ENCODE measurements around the gene AFG3L2. TPM values are rescaled to one million over a fixed set of nuclear protein-coding genes. Genes with fewer than 3 reads are reported as not detected.

Gene AFG3L2
- total RNA-seq, 1 donor from 2014 or later = 136 TPM

DNA sequence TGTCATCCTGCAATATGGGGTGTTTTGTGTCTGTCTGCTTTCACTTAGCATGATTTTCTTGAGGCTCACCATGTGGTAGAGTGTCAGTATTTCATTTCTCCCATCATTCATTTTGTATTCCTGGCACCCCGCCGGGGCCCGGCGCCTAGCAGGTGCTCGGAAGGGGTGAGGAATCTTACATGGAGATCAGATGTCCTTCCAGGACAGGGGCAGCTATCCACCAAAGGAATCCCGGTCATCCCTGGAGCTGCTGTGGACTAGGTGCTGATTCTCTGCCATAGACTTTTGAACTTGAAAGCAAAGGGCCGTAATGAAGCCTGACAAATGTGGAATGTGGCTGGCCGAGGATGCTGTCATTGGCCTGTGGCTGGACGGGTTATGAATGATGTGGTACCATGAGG is 33.1 kb upstream of the AFG3L2 start:
- Histone ChIP-seq H3K27ac (replicated peaks) (no peak overlapping the region), H3K4me1 (peaks cover 14% of the 10 kb centered on the region), H3K27me3 (ENCODE audit: low read depth) (peaks cover 9% of the 10 kb centered on the region), H3K36me3 (no peaks in the 10 kb centered on the region), H3K9me3 (replicated peaks) (no peaks in the 10 kb centered on the region), H3K4me3 (no peak overlapping the region)
- intact Hi-C loops (cut with micrococcal nuclease) = no loop called here
- DNase-seq = no peak
- TF ChIP-seq, protein P1, sequence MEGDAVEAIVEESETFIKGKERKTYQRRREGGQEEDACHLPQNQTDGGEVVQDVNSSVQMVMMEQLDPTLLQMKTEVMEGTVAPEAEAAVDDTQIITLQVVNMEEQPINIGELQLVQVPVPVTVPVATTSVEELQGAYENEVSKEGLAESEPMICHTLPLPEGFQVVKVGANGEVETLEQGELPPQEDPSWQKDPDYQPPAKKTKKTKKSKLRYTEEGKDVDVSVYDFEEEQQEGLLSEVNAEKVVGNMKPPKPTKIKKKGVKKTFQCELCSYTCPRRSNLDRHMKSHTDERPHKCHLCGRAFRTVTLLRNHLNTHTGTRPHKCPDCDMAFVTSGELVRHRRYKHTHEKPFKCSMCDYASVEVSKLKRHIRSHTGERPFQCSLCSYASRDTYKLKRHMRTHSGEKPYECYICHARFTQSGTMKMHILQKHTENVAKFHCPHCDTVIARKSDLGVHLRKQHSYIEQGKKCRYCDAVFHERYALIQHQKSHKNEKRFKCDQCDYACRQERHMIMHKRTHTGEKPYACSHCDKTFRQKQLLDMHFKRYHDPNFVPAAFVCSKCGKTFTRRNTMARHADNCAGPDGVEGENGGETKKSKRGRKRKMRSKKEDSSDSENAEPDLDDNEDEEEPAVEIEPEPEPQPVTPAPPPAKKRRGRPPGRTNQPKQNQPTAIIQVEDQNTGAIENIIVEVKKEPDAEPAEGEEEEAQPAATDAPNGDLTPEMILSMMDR (IDR thresholded peaks at IDR 0.05; ENCODE audit: borderline replicate concordance) = no peak

DNA sequence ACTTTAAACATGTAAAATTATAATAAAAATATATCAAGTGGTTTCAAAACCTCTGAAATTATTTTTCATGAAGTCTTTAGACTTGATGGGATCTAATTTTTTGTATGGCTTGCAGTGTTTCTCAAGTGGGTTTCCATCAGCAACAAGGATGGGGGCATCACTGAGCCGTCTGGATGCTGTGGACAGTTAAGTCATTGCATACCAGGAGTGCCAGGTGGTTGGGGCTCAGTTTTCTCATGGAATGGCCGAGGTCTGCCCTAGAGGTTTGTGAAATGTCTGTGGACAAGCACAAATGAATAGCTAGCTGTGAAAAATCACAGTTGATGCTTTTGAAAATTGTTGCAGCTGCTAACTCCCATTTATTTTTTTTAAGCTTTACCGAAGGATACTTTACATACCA is 32.4 kb upstream of the AFG3L2 start:
- intact Hi-C loops (cut with micrococcal nuclease) = no loop called here
- H3K9me3 ChIP-seq (replicated peaks) = no peaks in the 10 kb centered on the region
- no peaks in the 10 kb centered on the region for H3K36me3 ChIP-seq
- no peak overlapping the region for H3K4me3 ChIP-seq
- H3K27ac ChIP-seq (replicated peaks) = no peak overlapping the region
- DNase-seq = no peak
- peaks cover 15% of the 10 kb centered on the region for H3K27me3 ChIP-seq (ENCODE audit: low read depth)
- TF ChIP-seq, protein P1 (IDR thresholded peaks at IDR 0.05; ENCODE audit: borderline replicate concordance) = no peak
- peaks cover 14% of the 10 kb centered on the region for H3K4me1 ChIP-seq

DNA sequence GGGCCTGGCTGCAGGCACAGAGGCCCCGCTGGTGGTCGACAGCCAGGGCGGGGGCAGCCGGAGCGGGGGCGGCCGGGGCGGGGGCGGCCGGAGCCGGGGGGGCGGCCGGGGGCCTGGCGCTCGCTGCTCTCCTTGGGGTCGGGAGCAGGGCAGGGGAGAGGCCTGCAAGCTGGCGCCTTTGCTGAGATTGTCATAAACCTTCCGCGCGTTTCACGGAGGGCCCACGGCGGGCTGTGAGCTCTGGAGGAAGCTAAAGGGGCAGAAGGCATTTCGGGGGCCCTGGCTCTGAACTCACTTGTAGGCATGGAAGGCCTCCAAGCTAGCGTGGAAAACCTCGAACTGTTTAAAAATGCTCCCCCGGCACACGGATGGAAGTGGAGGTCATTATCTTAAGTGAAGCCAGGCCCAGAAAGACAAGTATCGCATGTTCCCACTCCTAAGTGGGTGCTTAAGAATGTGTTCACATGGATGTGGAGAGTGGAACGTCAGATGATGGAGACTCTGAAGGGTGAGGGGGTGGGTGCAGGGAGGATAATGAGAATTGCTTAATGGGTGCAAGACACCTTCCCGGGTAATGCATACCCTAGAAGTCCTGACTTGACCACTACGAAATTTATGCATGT is 31.3 kb upstream of the AFG3L2 start:
- TF ChIP-seq, protein P1 (IDR thresholded peaks at IDR 0.05; ENCODE audit: borderline replicate concordance) = no peak
- Histone ChIP-seq H3K4me3 (peak overlapping the region; percentile 69), H3K27ac (replicated peaks) (peak overlapping the region; percentile 86), H3K9me3 (replicated peaks) (no peaks in the 10 kb centered on the region), H3K27me3 (ENCODE audit: low read depth) (peaks cover 21% of the 10 kb centered on the region), H3K4me1 (peaks cover 14% of the 10 kb centered on the region), H3K36me3 (no peaks in the 10 kb centered on the region)
- intact Hi-C loops (cut with micrococcal nuclease) = no loop called here
- DNase-seq = no peak

DNA sequence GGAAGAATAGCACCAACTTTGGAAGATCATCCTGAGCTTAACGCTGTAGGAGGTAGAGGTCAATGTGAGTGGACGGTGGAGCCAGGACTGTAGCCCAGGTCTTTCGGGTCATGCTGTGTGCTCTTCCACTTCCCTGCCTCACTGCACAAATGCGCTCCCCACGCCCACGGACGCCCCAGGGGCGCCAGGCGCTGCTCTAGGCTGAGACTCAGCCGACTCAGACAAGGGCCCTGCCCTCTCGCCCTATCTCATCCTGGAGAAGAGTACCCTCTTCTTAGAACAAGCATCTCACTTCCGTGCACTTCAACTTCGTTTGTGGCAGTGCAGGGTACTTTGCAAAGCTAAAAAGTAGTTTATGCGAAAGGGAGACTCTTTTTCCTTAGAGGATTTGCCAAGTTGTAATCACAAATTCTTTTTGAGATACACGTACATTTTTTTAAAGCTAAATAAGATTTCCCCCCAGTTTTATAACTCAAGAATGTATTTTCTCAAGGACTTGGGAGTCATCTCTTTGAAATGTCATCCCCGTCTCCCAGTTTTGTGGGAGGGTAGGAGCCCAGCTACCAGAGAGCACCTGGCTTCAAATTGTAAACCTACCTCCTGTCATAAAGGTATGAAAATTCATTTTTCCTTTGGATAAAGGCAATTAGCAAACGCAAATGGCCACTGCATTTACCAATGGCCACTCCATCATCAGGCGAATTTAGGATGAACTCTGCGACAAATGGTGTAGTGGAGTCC is 29.5 kb upstream of the AFG3L2 start:
- intact Hi-C loops (cut with micrococcal nuclease) = no loop called here
- Histone ChIP-seq H3K4me3 (no peak overlapping the region), H3K4me1 (peaks cover 14% of the 10 kb centered on the region), H3K27me3 (ENCODE audit: low read depth) (peaks cover 33% of the 10 kb centered on the region), H3K9me3 (replicated peaks) (no peaks in the 10 kb centered on the region), H3K27ac (replicated peaks) (no peak overlapping the region), H3K36me3 (no peaks in the 10 kb centered on the region)
- TF ChIP-seq, protein P1 (IDR thresholded peaks at IDR 0.05; ENCODE audit: borderline replicate concordance) = no peak
- DNase-seq = no peak

DNA sequence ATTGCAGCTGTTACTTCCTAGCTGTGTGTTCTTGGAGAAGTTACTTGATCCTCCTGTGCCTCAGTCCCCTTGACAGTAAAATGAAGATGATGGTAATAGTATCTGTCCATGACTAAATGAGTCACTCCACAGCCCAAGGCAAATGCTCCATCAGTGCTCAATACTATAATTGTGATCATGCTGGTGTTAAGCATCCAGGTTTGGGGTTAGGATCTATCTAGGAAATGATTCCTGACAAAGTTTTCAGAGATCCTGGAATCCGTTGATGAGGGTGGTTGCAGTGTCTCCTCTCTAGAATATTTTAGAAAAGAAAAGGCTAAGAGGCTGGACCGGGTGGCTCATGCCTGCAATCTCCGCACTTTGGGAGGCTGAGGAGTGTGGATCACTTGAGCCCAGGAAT is 28.0 kb upstream of the AFG3L2 start:
- Histone ChIP-seq H3K4me3 (no peak overlapping the region), H3K36me3 (no peaks in the 10 kb centered on the region), H3K27me3 (ENCODE audit: low read depth) (peaks cover 33% of the 10 kb centered on the region), H3K9me3 (replicated peaks) (no peaks in the 10 kb centered on the region), H3K27ac (replicated peaks) (no peak overlapping the region), H3K4me1 (peaks cover 14% of the 10 kb centered on the region)
- TF ChIP-seq, protein P1 (IDR thresholded peaks at IDR 0.05; ENCODE audit: borderline replicate concordance) = no peak
- DNase-seq = no peak
- intact Hi-C loops (cut with micrococcal nuclease) = no loop called here

Data from left ventricle myocardium inferior (tissue), 1 donor.